Natural killer cell (primary cell): ENCODE data around the gene RAB8B. TPM values are rescaled to one million over a fixed set of nuclear protein-coding genes. Genes with fewer than 3 reads are reported as not detected.
"Not testable (repeated sequence)": the region's sequence is repeated elsewhere in the genome, so short reads cannot be mapped to it uniquely, and the experiment has no call there.

ENCODE experiments used
- ATAC-seq, 3 donors: fragments of 150-1000 bp in 2 of 3; fragments of 200-7000 bp in 1 of 3; cut with Tn5 transposase; 1 replicate in 1 of 3; 2 replicates in 2 of 3; pipeline ENCODE4 v1.10.0; 2021; ENCODE audit warnings: mild to moderate bottlenecking in 2 of 3, moderate library complexity in 2 of 3
- DNase-seq, 2 donors: peaks; one replicate each; pipeline versions ENCODE4 v3.0.0 to v3.0.0-alpha.2; 2013 to 2021; ENCODE audit warnings: mixed read lengths in 1 of 2
- H3K27ac ChIP-seq: one replicate; pipeline ENCODE4 v1.5.1; 2013; ENCODE audit warnings: mild to moderate bottlenecking, low read length
- H3K27me3 ChIP-seq: one replicate; pipeline ENCODE4 v1.6.1; 2013; ENCODE audit warnings: low read length; ENCODE audit not compliant: control insufficient read depth, insufficient read depth
- H3K36me3 ChIP-seq: one replicate; pipeline ENCODE4 v1.6.1; 2013; ENCODE audit warnings: low read length; ENCODE audit not compliant: control insufficient read depth, insufficient read depth
- H3K4me1 ChIP-seq: one replicate; pipeline ENCODE4 v1.6.1; 2013; ENCODE audit warnings: low read length; ENCODE audit not compliant: control insufficient read depth, insufficient read depth
- H3K4me3 ChIP-seq: one replicate; pipeline ENCODE4 v1.5.1; 2013; ENCODE audit warnings: low read length
- H3K9me3 ChIP-seq: one replicate; pipeline ENCODE4 v1.6.1; 2013; ENCODE audit warnings: low read length; ENCODE audit not compliant: control insufficient read depth, insufficient read depth
- H3K27ac Mint-ChIP-seq, 2 donors: one replicate each; pipeline ENCODE4 v1.8.0; 2022; ENCODE audit warnings: mild to moderate bottlenecking in 2 of 2, mixed read lengths in 2 of 2, moderate library complexity in 1 of 2
- H3K27me3 Mint-ChIP-seq, 2 donors: one replicate each; pipeline ENCODE4 v1.8.0; 2022; ENCODE audit warnings: low read depth in 2 of 2, mixed read lengths in 2 of 2
- H3K36me3 Mint-ChIP-seq: one replicate; pipeline ENCODE4 v1.8.0; 2022; ENCODE audit warnings: mixed read lengths
- H3K4me1 Mint-ChIP-seq, 2 donors: one replicate each; pipeline ENCODE4 v1.8.0; 2022; ENCODE audit warnings: mixed read lengths in 2 of 2
- H3K4me3 Mint-ChIP-seq: one replicate; pipeline ENCODE4 v1.8.0; 2022; ENCODE audit warnings: mild to moderate bottlenecking, moderate library complexity, mixed read lengths
- H3K9me3 Mint-ChIP-seq, 2 donors: one replicate each; pipeline ENCODE4 v1.8.0; 2022; ENCODE audit warnings: mixed read lengths in 2 of 2
- CTCF ChIP-seq: fragments of 200-600 bp; IDR thresholded peaks from one replicate; pipeline ENCODE4 v1.8.0; 2022; ENCODE audit warnings: antibody characterized with exemption
- WGBS: methylation state at CpG from one replicate; pipeline ENCODE4 v1.1.7; 2013; ENCODE audit warnings: missing lambda C conversion rate; ENCODE audit not compliant: insufficient coverage; 5-methylcytosine and 5-hydroxymethylcytosine counted together
- intact Hi-C: fragments of 100-400 bp; cut with micrococcal nuclease; formaldehyde crosslinking; loops from one replicate; pipeline ENCODE4 v1.14.2; 2022
- total RNA-seq, 4 donors: library from RNA; stranded (reverse); fragments of 120-200 nt in 1 of 4; gene quantifications; one replicate each; pipeline versions ENCODE4 v1.2.3 to v1.2.4, GENCODE V29; 2013 to 2022

Gene RAB8B
- total RNA-seq, 3 donors from 2014 or later (not counting 1 experiment from before 2014, with no cell fraction given) = 128 to 155 (median 137) TPM

DNA sequence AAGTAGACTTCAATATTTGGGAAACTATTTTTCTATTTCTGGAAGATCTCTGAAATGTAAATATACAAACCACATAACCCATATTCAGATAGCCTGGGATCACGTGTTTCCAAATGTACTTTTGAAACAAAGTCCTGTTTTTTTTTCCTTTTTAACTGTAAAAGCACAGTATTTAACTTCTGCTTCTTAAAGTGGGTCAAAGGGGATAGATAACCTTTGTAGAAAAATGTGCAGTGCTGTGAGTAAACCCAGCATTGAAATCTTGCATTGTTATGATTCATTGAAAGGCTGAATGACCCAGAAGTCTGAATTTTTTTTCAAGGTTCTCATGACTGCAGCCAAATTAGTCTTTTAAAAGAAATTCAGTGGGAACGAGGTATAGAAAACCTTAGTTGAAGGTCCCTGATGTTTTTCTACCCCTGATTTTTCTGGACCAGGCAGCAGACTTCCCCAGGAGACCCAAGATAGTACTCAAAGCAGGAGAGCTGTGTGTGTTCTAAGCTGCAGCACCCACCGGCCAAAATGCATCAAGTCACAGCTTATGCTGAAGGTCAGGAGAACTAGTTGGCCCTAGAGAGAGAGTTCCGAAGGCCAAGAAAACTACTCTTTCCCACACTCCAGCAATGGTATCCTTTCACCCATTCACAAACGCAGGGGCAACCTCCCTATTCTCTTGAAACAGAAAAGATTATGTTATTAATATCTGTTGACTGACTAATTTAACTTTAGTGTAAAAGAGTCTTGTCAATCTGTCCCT lies 44.4 kb downstream of the RAB8B start:
- peak overlapping the region; percentile 90 to 94 for H3K27ac Mint-ChIP-seq
- ATAC-seq = no peak

GRCh38 chr15:63234451-63234870 lies 45.1 kb downstream of the RAB8B start:
- Histone ChIP-seq H3K4me3 (no peak overlapping the region), H3K27ac (peak overlapping the region; percentile 39), H3K9me3 (no peaks in the 10 kb centered on the region), H3K27me3 (no peaks in the 10 kb centered on the region), H3K4me1 (peaks cover 28% of the 10 kb centered on the region), H3K36me3 (no peaks in the 10 kb centered on the region)
- Mint-ChIP-seq H3K4me1 (peaks cover 75 to 76% of the 10 kb centered on the region in 2 donors), H3K9me3 (no peaks in the 10 kb centered on the region), H3K27ac (peak overlapping the region; percentile 90 to 94), H3K27me3 (no peaks in the 10 kb centered on the region), H3K36me3 (no peaks in the 10 kb centered on the region), H3K4me3 (peak overlapping the region; percentile 68)
- ATAC-seq (peak; percentile 33 to 57 (median 37)), DNase-seq (no peak)
- intact Hi-C loops = no loop called here
- 31% methylated on average over 5 of the region's 5 CpGs for WGBS
- no peak for TF ChIP-seq CTCF

More for the DNA sequence above, 44.4 kb downstream of the RAB8B start:
- no peaks in the 10 kb centered on the region for H3K27me3 Mint-ChIP-seq
- H3K4me3 Mint-ChIP-seq = peak overlapping the region; percentile 68
- no peaks in the 10 kb centered on the region for H3K36me3 Mint-ChIP-seq
- H3K27ac ChIP-seq = peak overlapping the region; percentile 39
- H3K4me3 ChIP-seq = no peak overlapping the region
- H3K9me3 ChIP-seq = no peaks in the 10 kb centered on the region
- DNase-seq = no peak
- intact Hi-C loops = loop anchor here (2.0 kb wide), 2 partner anchors 21 to 41 kb away; no protein-coding TSS in a partner anchor
- 65% methylated on average over 3 of the region's 5 CpGs for WGBS
- H3K9me3 Mint-ChIP-seq = no peaks in the 10 kb centered on the region
- H3K27me3 ChIP-seq = no peaks in the 10 kb centered on the region
- peaks cover 72 to 75% of the 10 kb centered on the region in 2 donors for H3K4me1 Mint-ChIP-seq
- peaks cover 26% of the 10 kb centered on the region for H3K4me1 ChIP-seq
- no peaks in the 10 kb centered on the region for H3K36me3 ChIP-seq
- no peak for TF ChIP-seq CTCF

DNA sequence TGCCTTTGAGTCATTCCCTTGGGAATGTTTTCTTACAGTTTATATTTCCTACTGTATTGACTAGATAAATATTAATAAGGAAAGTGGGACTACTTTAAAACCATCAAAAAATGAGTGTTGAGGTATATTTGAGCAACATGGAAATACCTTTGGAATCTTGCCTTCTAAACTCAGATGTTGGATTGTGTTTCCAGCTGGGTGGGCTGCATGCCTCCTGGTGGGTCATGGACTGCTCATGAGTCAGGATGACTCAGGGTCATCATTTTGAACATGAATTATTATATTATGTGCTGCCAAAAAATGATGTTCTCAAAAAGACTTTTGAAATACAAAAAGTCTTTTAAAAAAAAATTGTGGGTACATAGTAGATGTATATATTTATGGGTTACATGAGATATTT lies 46.9 kb downstream of the RAB8B start:
- no peak for TF ChIP-seq CTCF
- H3K9me3 ChIP-seq = no peaks in the 10 kb centered on the region
- peaks cover 35% of the 10 kb centered on the region for H3K4me1 ChIP-seq
- H3K4me1 Mint-ChIP-seq = peaks cover 83% of the 10 kb centered on the region in 2 donors
- H3K27me3 Mint-ChIP-seq = no peaks in the 10 kb centered on the region
- H3K36me3 Mint-ChIP-seq = no peaks in the 10 kb centered on the region
- no peak overlapping the region for H3K4me3 ChIP-seq
- H3K27ac ChIP-seq = no peak overlapping the region
- peak overlapping the region; percentile 72 to 94 for H3K27ac Mint-ChIP-seq
- intact Hi-C loops = no loop called here
- H3K36me3 ChIP-seq = no peaks in the 10 kb centered on the region
- ATAC-seq = no peak
- H3K27me3 ChIP-seq = no peaks in the 10 kb centered on the region
- no peaks in the 10 kb centered on the region for H3K9me3 Mint-ChIP-seq
- H3K4me3 Mint-ChIP-seq = no peak overlapping the region
- DNase-seq = no peak

GRCh38 chr15:63237086-63237485 lies 47.7 kb downstream of the RAB8B start:
- H3K27me3 Mint-ChIP-seq, DNase-seq, ATAC-seq, H3K4me3 ChIP-seq, H3K27ac ChIP-seq, H3K4me3 Mint-ChIP-seq, H3K27me3 ChIP-seq, intact Hi-C loops, H3K9me3 ChIP-seq, H3K36me3 Mint-ChIP-seq, H3K9me3 Mint-ChIP-seq, H3K36me3 ChIP-seq: not testable (repeated sequence)
- H3K4me1 Mint-ChIP-seq = peaks cover 83% of the 10 kb centered on the region in 2 donors
- H3K27ac Mint-ChIP-seq = peak overlapping the region; percentile 72 to 78
- peaks cover 35% of the 10 kb centered on the region for H3K4me1 ChIP-seq
- WGBS = 73% methylated on average over 1 of the region's 1 CpG
